PC-9 (cell line): Measurements from ENCODE around the gene NKAIN2.

Experiments used
- EZH2 ChIP-seq: fragments of 200-600 bp; sonication (generic); IDR thresholded peaks from 2 replicates; pipeline ENCODE4 v1.8.0; 2017; ENCODE audit warnings: antibody characterized with exemption, low read depth
- TF ChIP-seq, protein P1 (sequence below): fragments of 200-600 bp; sonication (generic); conservative IDR thresholded peaks from 2 replicates; pipeline ENCODE4 v1.6.1; 2017; ENCODE audit warnings: mixed run types, antibody characterized with exemption, mild to moderate bottlenecking, moderate library complexity

DNA sequence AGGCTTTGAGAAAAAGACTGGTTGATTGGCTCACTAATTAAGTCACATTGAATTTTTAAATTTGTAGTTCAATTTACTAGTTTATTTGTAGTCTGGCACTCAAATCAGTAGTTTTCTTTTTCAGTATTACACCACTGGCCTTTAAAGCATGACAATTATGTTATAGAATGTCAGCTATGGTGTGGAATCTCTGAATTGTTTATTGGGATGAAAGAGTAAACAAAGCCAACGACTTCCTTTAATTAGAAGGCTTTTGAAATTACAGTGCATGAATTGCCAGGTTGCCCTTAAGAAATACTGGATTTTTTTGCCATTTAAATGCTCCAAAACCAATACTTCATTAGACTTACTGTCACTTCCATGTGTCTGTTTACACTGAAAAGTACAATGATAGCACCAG, 731.6 kb downstream of the NKAIN2 start:
- TF ChIP-seq, protein P1, sequence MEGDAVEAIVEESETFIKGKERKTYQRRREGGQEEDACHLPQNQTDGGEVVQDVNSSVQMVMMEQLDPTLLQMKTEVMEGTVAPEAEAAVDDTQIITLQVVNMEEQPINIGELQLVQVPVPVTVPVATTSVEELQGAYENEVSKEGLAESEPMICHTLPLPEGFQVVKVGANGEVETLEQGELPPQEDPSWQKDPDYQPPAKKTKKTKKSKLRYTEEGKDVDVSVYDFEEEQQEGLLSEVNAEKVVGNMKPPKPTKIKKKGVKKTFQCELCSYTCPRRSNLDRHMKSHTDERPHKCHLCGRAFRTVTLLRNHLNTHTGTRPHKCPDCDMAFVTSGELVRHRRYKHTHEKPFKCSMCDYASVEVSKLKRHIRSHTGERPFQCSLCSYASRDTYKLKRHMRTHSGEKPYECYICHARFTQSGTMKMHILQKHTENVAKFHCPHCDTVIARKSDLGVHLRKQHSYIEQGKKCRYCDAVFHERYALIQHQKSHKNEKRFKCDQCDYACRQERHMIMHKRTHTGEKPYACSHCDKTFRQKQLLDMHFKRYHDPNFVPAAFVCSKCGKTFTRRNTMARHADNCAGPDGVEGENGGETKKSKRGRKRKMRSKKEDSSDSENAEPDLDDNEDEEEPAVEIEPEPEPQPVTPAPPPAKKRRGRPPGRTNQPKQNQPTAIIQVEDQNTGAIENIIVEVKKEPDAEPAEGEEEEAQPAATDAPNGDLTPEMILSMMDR, result no peak
- TF ChIP-seq EZH2, result no peak
